HG02571 (cell line): ENCODE results near the gene KL.

Experiments used
- ATAC-seq: cut with Tn5 transposase; IDR thresholded peaks from one replicate; pipeline ENCODE4 v1.9.1; 2021; ENCODE audit warnings: mild to moderate bottlenecking, moderate library complexity; ENCODE audit not compliant: unreplicated experiment

KL gene

GRCh38 chr13:33003458-33004019 is 12.7 kb upstream of the KL start:
- no peak for ATAC-seq

GRCh38 chr13:33004511-33004910 is 11.7 kb upstream of the KL start:
- ATAC-seq: no peak

GRCh38 chr13:33006134-33006533 is 10.1 kb upstream of the KL start:
- no peak for ATAC-seq

- no peak for ATAC-seq
Observed at GRCh38 chr13:33006638-33007037, 9.6 kb upstream of the KL start.

GRCh38 chr13:33007237-33007636 is 9.0 kb upstream of the KL start:
- ATAC-seq: no peak

GRCh38 chr13:33007950-33008349 is 8.3 kb upstream of the KL start:
- ATAC-seq: no peak

- no peak for ATAC-seq
Observed at GRCh38 chr13:33008946-33009722, 7.1 kb upstream of the KL start.

GRCh38 chr13:33011828-33012470 is 4.3 kb upstream of the KL start:
- ATAC-seq: no peak

GRCh38 chr13:33014291-33014690 is 1.9 kb upstream of the KL start:
- ATAC-seq: no peak

GRCh38 chr13:33015241-33015668 is 968 bp upstream of the KL start:
- no peak for ATAC-seq

GRCh38 chr13:33015791-33016323 is 366 bp upstream of the KL start:
- ATAC-seq: no peak

GRCh38 chr13:33017323-33017929 is 1.2 kb downstream of the KL start:
- ATAC-seq: peak; percentile 70

GRCh38 chr13:33018886-33019285 is 2.7 kb downstream of the KL start:
- ATAC-seq: no peak

GRCh38 chr13:33022986-33023385 is 6.8 kb downstream of the KL start:
- ATAC-seq: no peak

GRCh38 chr13:33025220-33025744 is 9.1 kb downstream of the KL start:
- no peak for ATAC-seq

- ATAC-seq: no peak
Observed at GRCh38 chr13:33026489-33027152, 10.4 kb downstream of the KL start.

- no peak for ATAC-seq
Observed at GRCh38 chr13:33028620-33029019, 12.4 kb downstream of the KL start.

GRCh38 chr13:33031277-33031676 is 15.1 kb downstream of the KL start:
- no peak for ATAC-seq

- ATAC-seq: no peak
Observed at GRCh38 chr13:33032037-33032625, 15.9 kb downstream of the KL start.

GRCh38 chr13:33033051-33033812 is 17.0 kb downstream of the KL start:
- peak; percentile 94 for ATAC-seq
